ENCODE results near the gene AK1.

DNA sequence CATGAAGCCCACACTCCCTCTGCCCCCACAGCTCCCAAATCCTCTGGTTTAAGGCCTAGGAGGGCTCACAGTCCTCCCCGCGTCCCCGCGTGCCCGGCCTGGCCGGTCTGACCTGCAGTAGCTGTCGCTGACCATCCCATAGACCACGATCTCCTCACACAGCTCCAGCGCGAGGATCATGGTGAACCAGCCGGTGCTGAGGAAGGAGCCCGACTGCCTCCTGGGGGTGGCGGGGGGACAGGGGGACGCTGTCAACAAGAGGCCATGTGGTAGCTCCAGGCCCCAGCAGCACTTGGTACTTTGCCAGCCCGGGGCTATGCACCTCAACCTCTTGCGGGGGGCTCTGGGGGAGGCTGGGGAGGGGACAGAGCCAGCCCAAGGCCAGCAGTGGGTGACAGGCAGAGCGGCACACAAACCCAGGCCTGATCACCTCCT, 32.4 kb upstream of the AK1 start:
- TF ChIP-seq POLR2A (IDR thresholded peaks at IDR 0.05; ENCODE audit: low read length) (no peak), GATA1 (IDR thresholded peaks at IDR 0.05; ENCODE audit: low read depth, low read length) (no peak)

Data from erythroblast (primary cell).